GM19324 (cell line): ENCODE data around the gene FKBP14.
"Not testable (repeated sequence)": the region's sequence is repeated elsewhere in the genome, so short reads cannot be mapped to it uniquely, and the experiment has no call there.

Source experiments
- ATAC-seq: cut with Tn5 transposase; IDR thresholded peaks from one replicate; pipeline ENCODE4 v1.9.1; 2021; ENCODE audit warnings: mild to moderate bottlenecking, moderate library complexity; ENCODE audit not compliant: unreplicated experiment, low FRiP score

FKBP14 gene, protein sequence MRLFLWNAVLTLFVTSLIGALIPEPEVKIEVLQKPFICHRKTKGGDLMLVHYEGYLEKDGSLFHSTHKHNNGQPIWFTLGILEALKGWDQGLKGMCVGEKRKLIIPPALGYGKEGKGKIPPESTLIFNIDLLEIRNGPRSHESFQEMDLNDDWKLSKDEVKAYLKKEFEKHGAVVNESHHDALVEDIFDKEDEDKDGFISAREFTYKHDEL

DNA sequence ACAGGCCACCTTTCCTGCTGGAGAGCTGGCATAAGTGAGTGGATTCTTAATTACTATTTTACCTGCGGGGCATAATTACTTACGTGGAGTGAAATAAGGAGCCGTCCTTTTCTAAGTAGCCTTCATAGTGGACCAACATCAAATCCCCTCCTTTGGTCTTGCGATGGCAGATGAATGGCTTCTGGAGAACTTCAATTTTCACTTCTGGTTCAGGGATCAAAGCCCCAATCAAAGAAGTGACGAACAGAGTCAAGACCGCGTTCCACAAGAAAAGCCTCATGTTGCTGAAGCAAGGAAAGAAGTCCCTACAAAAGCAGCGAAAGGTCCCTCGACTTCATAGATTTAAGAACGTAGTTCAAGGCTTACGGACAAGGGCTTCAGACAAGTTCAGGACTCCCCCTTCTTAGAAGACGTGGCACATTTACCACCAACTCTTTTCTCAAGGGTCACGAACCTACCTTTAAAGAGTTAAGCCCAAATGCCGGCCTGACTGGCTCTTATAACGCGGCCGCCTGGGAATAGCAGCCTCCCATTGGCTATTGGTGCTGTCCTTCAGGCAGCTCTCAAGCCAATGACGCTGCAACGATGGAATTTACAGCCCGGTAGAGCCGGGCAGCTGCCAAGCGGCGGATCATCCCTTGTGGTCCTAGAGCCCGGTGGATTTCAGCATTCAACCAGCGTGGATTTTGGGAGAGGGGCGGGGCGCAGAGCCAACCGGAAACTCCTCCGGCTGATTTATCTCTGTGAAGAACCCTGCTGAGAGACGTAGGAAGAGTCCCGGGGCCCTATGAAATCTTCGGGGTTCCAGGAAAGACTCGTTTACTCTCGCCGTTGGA, at the start of gene FKBP14:
TSS of gene FKBP14 (minus strand) at position 474 of the 836 bp plus-strand sequence. CDS start at position 280, 194 bp downstream.
- ATAC-seq, result peak; percentile 75

DNA sequence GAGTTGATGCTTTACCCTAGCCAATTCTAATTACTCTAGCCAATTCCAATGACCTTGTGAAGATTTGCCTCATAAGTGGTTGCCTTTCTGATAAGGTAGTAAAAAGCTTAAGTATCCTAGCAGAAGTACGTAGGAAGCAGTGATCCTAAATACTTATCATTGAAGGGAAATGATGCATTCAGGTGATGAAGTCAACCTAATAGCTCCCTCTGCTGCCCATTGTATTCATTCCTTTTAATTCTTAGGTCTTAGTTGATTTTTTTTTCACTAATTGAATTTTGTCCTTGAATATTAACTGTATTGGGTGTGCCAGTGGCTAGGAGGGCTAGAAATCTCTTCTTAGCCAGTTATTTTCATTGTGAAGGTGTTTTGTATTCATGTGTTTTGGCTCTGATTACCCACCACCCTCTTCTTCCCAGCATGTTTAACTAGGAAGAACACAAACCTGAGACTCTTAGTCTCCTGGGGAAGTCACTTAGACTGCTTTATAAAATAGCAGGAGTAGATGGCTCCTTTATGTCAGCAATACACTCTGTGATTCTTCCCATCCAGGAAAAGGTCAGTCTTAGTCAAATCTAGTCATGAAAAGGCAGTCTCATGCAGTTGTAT, 48.0 kb upstream of the FKBP14 start:
- no peak for ATAC-seq

DNA sequence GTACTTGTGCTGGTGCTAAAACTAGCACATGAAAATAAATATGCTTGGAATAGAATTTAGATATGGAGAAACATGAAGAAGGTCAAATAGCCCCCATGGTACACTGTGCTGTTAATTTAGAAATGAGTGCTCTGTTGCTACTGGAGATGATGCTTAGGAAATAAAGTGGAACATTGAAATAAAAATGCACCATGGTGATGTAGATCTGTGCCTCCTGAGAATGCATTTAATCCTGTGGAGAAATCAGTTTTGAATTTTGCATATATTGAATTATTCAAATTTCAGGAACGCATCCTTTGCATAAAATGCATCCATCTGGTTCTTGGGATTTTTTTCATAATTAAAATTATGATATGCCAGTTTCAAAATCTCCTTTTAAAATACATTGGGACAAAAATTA, 46.2 kb upstream of the FKBP14 start:
- ATAC-seq, result no peak

DNA sequence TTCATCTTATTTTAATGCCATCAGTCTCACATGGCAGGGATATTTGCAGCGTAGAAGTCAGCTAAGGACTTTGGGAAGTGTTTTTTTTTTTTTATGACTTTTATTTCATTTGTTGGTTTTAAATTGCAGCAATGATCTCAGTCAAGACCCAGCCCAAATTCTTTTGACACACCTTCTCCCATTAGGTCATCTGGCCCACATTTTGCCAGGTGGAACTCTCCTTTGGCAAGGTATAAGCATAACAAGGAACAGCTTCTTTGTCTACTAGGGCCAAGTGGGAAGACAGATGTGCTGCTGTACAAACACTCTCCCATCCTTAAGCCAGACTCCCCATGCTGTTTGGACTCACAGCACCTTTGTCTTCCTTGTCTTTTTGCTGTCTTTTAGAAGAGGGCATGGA, 43.5 kb upstream of the FKBP14 start:
- ATAC-seq, result no peak

DNA sequence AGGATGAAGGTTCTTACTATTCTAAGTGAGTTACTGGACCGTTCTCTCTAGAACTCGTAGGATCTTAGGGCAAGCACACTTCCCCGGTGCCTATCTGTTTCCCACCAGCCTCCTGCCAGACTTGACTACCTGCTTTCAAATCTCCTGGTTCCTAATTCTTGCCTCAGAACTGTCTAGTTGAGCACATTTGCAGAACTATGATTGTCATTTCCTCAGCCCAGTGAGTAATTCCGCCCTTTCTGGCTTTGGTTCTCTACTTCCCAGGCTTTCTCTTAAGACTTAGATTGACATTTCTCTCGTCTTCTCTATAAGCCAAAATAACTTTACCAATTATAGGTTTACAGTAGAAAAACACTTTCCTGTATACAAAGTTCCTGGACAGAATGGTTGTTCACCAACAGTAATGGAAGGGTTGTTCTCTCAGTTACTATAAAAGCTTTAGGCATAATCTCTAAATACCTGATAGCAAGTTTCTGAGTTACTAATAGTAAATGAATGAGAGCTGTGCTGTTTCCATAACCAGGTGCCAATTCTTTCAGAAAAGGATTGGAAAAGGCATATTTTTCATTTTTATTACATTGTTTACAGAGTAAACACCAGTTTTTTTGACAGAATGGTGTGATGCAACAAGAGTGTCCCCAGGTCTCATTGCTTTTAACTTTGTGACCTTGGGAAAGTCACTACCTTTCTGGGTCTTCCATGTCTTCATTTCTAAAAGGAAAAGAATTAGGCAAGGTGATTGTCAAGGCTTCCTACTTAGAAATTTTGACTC, 42.8 kb upstream of the FKBP14 start:
- ATAC-seq, result no peak

DNA sequence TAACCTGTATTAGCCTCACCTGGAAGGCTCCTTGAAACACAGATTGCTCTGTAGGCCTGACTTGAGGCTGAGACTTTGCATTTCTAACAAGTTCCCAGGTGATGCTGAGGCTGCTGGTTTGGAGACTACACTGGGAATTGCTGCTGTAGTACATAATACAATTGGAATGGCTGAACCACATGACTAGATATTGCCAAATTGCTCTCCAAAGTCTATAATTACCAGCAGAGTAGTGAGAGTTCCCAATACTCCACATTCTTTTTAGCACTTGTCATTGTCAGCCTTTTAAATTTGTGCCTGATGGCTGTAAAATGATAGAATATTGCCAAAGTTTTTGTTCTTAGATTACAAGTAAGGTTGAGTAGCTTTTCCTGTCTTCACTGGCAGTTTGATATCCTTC, 41.6 kb upstream of the FKBP14 start:
- ATAC-seq, result no peak

DNA sequence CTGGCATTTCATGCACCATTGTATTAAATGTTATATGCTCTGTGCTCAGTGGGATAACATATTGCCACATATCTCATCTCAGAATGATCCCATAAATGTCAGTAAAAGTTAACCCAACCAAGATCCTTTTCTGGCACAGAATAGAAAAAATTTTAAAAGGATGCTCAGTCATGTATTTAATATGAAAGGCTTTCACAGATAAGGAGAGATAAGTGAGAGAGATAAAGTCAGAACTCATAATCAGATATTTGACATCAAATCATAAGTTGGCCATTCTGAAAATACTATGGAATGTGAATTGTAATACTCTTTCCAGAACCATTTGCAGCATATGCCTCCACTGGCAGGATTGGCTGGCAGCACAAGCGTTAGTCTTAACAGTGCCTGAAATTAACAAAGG, 40.2 kb upstream of the FKBP14 start:
- no peak for ATAC-seq

DNA sequence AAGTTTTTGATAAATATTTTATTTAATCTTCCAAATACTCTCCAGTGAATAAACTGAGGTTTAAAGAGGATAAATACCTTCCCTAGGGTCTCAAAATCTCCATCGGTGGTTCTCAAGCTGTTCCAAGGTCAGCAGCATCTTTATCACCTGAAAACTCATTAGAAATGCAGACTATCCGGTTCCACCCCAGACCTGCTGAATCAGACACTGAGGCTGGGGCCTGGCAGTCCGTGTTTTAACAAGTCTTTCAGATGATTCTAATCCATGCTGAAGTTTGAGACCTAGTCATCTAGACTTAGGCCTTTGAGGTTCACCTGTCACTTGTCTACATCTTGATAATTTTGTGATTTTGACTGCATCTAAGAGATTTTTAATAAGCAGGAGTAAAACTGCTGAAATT, 39.2 kb upstream of the FKBP14 start:
- no peak for ATAC-seq

DNA sequence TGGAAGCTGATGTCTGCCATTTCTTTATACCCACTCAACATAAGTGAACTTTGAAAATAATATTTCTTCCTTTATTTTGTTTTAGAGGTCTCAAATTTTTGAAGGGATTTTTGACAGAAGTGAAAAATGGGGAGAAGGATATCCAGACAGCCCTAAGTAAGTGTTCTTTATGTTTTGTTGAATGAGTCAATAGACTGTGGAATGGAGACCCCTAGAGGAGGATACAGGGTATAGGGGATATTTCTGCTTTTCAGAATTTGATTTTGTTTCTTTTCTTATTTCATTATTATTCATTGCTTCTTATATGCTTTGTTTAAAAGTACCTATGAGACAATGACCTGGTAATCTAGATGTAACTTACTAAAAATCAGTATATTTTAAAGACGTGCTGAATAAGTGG, 36.1 kb upstream of the FKBP14 start:
- no peak for ATAC-seq

DNA sequence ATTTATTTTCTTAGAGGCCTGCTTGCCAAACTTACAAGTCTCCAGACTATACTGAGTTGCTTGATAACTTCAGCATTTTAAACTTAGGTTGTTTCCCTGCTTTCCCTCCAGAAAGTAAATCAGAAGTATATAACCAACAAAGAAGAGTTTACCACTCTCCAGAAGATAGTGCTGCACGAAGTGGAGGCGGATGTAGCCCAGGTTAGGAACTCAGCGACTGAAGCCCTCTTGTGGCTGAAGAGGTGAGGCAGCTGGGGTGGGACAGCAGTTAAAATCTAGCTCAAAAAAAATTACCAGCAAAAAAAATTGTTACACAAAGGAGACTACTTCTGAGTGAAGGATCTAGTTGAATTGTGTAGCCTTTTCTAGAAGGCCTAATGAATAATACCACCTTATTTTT, 35.3 kb upstream of the FKBP14 start:
- ATAC-seq, result not testable (repeated sequence)

DNA sequence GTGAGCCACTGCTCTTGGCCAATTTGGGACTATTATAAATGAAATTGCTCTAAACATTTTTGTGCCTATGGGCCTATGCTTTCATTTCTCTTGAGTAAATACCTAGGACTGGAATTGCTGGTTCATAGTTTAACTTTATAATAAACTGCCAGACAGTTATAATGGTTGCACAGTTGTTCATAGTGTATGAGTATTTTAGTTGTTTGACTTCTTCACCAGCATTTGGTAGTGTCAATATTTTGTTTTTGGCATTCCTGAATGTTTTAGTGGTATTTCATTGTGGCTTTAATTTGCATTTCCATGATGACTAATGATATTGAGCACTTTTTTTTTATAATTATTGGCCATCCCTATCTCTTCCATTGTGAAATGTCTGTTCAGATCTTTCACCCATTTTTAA, 31.2 kb upstream of the FKBP14 start:
- no peak for ATAC-seq

DNA sequence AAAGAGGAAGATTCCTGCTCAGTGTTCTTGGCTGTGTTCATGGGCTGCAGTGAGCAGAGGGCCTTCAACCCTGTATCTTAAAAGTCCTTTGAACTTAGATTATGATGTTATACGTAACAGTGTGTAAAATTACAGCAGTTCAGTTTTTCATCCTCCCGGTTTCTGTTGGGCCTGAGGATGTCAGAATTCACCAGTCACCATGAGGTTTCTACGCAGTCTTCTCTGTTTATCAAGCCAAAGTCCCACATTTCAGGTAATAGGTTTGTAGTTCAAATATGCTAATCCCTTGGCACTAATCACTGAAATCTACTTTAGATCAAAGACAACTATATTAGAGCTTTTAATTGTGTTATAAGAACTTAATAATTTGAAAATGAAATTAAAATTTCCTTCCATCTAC, 26.6 kb upstream of the FKBP14 start:
- no peak for ATAC-seq

DNA sequence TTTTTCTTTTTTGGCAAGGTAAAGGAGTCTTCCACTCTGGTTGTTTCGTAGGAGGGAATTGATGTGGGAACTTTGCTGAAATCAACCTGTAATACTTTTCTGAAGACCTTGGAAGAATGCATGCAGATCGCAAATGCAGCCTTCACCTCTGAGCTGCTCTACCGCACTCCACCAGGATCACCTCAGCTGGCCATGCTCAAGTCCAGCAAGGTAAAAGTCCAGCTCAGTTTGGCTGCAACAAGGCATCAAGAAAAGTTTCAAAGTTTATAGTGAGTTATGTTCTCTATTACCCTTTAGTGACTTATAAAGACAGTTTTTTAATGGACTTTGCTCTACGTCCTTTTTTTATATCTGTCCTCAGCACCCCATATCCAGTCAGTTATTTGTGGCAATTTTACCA, 22.7 kb upstream of the FKBP14 start:
- no peak for ATAC-seq

DNA sequence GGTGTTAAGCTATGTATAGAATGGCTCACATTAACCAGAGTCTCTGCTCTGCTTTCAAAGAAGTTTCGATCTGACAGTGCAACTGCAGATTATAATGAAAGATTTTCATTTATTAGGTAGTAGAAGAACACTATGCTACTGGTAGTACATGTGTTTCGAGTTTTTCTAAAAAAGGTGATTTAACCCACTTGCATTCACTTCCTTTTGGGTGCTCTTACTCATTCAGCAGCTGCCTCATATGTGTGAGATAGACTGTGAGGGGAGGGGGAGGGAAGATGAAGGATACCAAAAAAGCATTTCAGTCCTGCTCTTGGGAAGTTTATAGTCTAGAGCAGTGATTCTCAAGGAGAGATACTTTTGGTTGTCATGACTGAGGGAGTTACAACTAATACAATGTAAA, 22.1 kb upstream of the FKBP14 start:
- ATAC-seq, result no peak

DNA sequence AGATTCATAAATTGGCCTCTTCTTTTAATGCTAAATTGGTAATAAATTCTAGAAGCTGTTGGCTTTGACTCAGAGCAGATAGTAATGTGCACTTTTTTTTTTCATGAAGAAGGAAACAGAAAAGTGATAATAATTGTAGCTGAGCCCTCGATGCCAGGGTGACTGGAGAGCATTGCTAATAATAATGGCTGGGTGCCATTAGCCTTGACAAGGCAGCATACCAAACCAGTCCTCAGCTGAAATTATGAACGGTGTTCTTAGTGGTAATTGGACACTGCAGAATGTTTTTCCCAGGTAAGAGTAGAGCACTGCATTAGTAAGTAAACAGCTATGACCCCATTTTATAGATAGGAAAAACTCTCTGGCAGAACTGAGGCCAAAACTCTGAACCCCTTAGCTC, 20.6 kb upstream of the FKBP14 start:
- no peak for ATAC-seq

DNA sequence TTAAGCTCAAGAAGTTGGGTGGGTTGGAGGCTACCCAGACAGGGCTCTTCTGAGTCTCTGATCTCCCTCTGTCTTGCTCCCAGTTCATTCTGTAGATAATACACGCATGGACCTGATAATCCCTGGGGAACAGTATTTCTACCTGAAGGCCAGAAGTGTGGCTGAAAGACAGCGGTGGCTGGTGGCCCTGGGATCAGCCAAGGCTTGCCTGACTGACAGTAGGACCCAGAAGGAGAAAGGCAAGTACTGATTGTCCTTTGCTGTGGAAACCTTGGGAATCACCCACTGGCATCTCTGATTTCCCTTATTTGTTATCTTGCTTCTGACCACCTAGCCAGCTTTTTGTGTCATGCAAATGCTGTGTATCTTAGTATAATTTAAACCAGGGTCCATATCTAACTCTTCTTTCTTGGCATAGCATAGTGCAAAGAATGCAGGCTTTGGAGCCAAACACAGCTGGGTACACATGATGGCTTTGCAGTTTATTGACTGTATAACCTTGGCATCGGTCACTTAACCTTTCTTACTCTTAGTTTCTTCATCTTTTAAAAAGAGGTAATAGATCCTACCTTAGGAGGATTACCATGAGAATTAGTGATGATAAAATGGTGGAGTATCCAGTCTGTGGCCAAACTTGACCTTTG, 19.7 kb upstream of the FKBP14 start:
- ATAC-seq, result no peak

DNA sequence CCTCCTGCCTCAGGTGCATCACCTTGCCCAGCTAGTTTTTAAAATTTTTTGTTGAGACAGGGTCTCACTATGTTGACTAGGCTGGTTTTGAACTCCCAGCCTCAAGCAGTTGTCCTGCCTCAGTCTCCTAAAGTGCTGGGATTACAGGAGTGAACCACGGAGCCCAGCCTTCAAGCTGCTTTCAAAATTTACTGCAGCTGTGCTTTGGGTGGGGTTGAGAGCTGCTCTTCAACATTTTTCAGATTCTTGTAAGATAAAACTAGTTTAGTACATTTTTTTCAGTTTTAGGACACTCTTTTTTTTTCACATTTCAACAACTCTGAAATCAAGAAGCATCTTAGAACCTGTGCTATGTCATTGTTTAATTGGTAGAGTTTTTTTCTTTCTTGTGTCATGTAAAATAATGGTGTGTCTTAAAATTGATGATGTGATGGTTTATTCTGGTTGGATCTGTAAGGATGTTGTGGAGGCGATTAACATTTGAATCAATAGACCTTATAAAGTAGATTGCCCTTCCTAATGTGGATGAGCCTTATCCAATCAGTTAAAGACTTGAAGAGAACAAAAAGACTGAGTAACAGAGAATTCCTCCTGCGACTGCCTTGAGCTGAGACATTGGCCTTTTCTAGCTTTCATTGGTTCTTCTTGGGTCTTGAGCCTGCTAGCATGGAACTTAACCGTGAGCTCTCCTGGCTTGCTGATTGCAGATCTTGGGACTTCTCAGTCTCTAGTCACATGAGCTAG, 15.2 kb upstream of the FKBP14 start:
- no peak for ATAC-seq

DNA sequence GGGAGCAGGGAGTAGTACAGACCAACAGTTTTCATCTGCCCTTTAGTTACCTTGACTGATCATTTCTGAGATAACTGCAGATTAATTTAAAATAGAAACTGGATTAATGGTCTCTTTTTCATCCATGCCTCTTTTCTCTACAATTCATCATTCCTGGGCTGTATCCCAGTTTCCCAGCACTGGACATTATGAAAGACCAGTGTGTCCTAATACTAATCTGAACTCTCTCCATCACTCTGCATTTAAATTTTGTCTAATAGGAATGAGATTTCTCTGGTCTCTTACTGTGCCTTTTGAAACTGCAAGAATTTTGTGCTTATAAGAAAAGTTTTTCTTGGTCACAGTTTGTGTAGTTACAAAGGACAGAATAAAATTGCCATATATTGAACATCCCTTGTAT, 14.4 kb upstream of the FKBP14 start:
- no peak for ATAC-seq

DNA sequence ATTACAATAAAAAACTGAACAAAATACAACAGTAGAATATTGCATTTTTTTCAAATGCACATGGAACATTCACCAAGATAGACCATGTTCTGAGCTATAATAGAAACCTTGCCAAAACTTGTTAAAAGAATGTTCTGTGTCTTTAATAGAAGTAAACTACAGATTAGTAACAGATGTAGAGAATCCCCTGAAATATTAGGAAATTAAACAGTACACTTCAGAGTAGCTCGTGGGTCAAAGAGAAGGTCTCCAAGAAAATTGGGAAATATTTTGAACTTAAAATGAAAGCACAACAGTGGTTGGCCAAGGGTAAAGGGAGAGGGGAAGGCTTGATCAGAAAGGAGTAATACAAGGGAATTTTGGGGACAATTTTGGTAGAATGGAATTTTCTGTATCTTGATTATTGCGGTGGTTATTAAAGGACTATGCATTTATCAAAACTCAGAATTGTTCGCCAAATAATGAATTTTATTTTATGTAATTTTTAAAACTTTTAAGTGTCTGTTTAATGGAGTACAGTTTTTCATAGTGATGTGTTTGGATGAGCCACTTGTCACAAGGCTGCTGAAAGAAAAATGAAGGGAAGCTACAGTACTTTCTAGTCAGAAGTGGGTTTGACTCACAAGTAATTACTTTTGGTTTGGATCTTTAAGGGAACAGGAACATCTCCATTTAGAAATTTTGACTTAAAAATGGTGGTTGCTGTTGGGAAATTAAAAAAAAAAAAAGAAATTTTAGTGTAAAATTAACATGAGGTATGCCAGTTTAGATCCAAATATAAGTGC, 11.9 kb upstream of the FKBP14 start:
- ATAC-seq, result no peak
